Stimulated activated CD4-positive, alpha-beta T cell treated with anti-CD3 and anti-CD28 coated beads, Interleukin-12 subunit alpha, Interleukin-12 subunit beta, amount 100 ng/mL, for 24 hours (primary cell): ENCODE measurements around the gene CD2.

ENCODE experiments used
- DNase-seq, 2 experiments: peaks; one replicate each; pipeline ENCODE4 v3.0.0-alpha.2; 2020; ENCODE audit warnings: low read depth in 2 of 2

Gene CD2

DNA sequence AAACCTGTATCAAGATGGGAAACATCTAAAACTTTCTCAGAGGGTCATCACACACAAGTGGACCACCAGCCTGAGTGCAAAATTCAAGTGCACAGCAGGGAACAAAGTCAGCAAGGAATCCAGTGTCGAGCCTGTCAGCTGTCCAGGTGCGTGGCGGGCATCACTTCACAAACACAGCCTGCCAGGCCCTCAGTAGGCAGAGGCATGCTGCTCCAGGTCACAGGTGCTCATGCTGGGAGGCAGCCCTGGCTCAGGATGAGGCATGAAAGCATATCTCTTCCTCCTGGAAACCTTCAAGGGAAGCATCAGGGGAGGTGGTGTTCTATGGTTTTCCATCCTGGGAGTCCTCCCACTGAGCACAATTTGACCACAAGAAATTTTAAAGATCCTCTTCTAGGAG, 6.3 kb downstream of the CD2 start:
- DNase-seq: no peak

DNA sequence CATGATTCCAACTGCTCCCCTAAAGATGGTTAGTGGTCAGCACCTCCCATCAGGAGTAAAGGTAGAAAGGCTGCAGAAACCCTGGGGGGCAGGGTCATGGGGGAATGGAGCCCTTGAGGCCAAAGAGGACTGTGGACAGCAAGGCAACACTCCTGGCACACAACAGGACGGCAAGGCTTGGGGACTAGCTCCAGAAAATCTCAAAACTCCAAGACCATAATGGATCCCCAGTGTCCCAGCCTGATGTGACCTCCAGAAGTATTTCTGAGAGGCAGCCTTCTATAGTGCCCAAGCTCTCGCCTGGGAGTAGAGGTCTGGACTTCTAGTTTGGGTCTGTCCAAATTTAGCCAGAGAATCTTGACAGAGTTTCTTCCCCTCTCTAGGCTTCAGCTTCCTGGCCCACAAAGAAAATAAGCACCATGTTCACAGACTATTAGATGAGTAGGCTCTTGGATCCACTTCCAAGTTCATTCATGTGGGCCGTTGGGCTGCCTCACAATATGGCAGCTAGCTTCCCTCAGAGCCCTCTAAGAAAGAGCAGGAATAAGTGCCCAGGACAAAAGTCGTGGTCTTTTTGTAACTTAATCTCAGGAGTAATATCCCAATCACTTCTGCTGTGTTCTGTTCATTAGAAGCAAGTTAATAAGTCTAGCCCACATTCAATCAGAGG, 6.9 kb downstream of the CD2 start:
- DNase-seq: no peak

DNA sequence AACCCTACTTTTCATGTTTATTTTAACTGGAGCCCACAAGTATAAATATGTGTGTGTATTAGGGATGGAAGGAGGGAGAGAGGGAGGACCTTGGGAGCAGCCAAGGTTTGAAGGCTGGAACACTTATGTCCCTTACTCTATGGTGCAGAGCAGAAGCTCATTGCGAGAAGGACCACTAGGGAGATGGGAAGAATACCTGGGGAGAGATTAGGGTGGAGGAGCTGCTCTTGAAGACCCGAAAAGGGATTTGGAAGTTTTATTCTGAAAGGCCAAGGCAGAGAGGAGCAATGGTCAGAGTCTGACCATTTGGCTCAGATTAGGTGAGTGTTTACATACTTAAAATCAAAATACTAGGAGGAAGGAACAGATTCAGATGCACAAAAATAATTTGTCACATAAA, 8.1 kb downstream of the CD2 start:
- no peak for DNase-seq

DNA sequence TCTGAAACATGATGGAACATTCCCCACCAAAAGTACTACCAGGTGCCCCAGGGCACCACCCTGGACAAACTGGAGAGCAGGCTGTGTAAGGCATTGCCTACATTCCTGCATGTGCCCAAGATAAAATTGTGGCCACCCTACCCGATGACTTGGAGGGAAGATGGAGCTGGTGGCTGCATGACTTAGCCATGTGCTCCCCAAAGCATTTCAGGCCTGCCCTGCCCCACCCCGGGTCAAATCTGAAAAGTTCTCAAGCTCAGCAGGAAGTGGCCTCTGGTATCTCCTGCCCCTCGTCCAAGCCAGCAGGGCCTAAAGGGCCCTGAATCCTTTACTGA, 8.5 kb downstream of the CD2 start:
- DNase-seq: no peak

DNA sequence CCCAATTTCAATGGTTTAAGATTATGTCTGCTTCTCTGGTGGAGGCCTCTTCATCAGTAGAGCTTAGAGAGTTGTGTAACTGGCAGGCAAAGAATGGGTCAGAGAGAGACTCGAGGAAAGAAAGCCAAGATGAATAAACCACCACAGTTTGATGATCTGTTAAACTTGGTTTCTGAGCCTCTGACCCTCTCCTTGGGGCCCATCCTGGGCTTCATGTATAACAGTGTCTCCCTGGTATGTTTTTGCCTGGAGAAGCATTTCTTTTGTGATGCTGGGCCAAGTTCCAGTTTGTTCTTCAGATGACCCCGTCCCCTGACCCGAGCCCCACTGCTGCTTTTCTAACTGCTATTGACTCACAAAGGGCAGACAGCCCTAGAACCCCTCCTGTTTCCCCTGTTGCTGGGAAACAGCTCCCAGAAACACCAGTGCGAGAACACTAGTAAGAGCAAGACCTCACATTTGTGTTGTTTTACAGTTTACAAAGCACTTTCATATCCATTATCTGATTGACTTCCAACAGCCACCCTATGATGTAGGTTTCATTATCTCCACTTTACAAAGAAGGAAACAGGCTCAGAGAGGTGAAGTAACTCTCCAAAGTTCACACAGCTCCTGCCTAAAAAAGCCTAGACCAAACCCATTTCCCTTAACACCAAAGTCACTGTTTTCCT, 9.0 kb downstream of the CD2 start:
- no peak for DNase-seq

DNA sequence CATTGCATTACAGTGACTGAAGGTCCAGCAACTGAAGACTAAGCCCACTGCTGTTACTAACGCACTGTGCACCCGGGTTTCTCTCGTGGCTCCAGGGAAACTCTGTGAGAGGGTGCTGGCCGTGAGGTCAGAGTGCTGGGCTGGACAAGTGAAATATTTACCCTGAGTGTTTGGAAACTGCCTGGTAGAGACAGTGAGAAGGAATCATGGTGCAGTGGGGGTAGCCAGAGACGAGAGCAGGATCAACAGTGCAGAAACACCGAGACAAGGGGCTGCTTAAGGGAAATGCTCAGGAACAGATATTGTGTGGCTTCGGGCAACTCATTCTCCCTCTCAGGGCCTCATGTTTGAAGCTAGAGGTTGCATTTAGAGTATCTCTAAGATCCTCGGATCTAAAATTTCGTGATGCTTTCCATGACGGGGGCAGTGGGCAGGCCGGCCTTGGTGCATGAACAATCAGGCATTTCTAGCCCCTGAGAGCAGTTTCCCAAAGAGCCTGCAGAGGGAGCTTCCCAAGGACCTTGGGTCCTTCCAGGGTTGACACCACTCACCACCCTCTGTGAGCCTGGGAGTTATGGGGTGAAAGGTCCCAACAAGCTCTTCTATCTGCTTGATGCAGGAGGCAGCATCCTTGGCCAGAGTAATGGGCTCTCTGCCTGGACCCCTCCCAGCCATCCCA, 9.7 kb downstream of the CD2 start:
- peak in 1 of 2 experiments; percentile 66 for DNase-seq

DNA sequence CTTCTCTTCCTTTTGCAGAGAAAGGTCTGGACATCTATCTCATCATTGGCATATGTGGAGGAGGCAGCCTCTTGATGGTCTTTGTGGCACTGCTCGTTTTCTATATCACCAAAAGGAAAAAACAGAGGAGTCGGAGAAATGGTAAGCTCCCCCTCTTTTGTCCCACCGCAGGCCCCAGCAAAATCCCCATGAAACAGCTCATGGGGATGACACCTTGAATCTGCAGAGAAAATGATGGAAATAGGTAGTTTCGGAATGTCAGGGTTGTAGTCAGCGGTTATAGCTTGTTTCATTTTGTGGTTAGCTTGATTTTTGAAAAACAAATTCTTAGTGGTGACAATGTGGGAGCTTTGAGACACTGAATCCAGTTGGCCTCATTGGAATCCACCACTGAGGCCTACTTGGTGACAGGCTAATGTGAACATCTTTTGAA, 10.3 kb downstream of the CD2 start:
- DNase-seq: no peak

DNA sequence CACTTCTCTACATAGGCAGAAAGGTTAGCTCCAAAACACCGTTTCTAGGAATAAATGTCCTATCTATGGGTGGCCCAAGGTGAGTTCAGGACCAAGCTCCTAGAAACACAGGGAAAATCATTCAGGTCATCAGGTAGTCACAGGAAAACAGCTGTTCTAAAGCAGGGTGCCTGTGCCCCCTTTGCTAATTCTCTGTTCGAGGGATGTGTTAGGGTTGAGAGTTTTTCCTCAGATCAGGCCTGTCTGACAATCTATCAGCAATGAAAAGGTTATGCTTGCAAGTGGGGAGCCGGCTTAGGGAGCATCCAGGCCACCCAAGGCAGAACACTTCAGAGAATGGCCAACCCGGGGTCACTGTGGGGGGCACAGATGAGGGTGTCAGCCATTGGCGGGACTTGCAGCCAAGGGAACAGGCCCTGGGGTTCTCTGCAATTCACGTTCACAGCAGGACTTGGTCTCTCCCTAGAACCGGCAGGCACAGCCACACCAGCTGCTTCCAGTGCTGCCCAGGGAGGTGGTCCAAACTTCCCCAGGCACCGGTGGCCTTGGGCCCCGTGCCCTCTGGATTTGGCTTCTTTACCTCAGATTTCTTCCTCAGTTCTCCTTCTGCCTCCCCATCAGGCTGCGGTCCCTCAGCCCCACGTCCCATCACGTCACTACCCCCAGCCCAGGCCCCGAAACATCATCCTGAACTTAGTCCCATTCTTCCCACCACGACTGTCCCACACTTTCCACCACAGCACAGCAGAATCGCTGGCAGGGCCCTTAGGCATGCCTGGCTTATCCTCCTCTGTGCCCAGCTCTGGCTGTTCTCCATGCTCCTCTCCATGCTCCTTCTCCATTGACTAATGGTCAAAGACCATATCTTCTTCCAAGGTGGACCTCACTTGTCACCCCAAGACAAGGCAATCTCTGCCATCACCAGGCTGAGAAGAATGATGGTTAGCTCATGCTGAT, 11.0 kb downstream of the CD2 start:
- no peak for DNase-seq

DNA sequence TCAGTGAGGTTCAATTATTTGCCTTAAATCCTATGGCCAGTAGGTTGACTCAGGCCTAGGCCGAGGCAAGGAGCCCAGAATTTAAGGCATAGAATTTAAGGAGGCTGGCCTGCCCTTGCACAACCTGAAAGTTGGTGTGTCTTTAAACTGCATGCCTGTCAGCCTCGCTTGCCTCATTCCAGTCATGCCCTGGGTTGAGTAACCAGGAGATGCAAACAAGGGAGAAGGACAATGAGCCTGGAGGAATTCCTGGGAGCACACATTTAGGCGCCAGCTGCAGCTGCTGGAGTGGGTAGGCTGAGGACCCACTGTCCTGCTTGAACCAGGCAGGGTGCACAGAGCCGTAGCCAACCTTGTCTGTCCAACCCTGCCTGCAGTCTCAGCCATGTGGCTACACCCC, 11.7 kb downstream of the CD2 start:
- DNase-seq: peak in 1 of 2 experiments; percentile 20

DNA sequence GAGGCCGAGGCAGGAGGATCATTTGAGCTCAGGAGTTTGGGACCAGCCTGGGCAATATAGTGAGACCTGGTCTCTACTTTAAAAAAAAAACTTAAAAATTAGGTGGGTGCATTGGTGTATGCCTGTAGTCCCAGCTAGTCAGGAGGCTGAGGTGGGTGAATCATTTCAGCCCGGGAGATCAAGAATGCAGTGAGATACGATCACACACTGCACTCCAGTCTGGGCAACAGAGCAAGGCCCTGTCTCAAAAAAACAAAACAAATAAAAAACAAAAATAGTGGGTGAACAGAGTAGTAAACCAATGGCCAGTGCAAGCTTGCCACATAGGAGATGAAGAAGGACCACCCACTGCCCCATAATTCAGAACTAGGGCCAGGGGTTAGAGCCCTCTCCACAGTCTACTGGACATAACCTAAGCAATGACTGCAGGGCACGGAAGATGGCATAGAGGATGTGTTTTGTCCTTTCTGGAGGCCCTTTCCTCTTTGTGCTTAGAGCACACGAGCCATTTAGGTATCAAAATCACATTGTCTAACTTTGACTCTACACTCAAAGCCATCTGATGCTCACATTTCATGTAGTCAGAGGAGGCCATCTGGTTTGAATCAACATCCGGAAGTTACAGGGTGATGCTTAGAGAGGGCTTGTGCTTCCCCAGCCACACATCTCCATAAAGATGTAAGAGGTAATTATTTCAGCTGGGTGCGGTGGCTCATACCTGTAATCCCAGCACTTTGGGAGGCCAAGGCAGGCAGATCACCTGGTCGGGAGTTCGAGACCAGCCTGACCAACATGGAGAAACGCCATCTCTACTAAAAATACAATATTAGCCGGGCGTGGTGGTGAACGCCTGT, 12.6 kb downstream of the CD2 start:
- DNase-seq: peak in 1 of 2 experiments; percentile 10

DNA sequence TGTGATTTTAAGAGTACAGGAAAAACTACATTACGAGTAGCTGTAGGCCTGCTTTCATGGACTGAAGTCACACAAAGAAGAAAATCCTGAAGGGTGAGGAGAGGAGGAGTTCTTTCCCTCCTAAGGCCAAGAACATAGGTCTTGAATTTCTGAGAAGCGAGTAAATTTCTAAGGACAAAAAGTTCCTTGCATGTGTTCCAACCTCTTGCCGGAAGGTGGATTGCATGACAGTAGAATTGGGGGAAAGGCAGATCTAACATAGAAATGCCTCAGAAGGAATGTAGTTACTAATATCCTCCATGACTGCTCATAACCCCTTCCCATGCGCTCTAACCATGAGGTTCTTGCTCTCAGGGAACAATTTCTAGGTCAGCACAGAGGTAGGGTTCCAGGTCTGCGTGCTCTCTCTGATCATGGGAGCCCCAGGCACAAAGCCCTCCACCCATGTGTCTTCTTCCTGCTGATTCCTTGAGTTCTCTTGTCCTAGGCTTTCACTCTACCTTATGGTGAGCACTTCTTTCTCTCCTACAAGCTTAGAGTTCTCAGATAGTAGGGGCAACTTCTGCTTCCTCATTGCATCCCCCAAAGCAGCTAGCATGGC, 13.7 kb downstream of the CD2 start:
- no peak for DNase-seq

DNA sequence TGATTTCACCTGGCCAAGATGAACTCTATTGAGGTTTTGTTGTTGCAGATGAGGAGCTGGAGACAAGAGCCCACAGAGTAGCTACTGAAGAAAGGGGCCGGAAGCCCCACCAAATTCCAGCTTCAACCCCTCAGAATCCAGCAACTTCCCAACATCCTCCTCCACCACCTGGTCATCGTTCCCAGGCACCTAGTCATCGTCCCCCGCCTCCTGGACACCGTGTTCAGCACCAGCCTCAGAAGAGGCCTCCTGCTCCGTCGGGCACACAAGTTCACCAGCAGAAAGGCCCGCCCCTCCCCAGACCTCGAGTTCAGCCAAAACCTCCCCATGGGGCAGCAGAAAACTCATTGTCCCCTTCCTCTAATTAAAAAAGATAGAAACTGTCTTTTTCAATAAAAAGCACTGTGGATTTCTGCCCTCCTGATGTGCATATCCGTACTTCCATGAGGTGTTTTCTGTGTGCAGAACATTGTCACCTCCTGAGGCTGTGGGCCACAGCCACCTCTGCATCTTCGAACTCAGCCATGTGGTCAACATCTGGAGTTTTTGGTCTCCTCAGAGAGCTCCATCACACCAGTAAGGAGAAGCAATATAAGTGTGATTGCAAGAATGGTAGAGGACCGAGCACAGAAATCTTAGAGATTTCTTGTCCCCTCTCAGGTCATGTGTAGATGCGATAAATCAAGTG, 14.3 kb downstream of the CD2 start:
- no peak for DNase-seq

DNA sequence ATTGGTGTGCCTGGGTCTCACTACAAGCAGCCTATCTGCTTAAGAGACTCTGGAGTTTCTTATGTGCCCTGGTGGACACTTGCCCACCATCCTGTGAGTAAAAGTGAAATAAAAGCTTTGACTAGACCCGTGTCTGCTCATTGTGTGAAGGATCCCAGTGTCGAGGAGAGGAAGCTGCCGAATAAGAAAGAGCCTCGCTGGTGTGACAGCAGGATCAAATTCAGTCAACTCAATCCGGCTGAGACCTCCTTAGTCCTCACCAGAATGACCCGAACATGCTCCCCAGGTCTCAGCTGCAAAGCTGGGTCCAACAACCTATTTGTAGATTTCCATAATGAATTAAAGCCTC, 14.8 kb downstream of the CD2 start:
- peak in 1 of 2 experiments; percentile 15 for DNase-seq

DNA sequence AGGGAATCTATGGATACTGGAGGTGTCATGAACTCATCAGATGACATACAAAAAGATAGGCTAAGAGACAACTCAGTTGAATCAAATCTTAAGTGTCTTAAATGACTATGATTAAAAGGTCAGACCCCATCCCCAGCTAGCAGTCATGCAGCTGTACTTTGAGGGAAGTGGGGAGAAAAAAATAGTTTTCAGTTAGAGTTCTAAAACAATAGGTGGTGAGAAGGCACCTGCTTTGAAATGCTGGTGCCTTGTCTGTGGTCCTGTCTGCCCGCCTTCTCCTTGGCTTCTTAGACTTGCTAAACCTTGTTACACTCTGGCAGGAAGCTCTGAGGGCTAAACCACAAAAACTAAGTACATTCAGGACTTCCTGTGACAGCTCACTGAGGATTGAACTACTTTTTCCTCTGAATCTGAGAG, 15.3 kb downstream of the CD2 start:
- DNase-seq: no peak

DNA sequence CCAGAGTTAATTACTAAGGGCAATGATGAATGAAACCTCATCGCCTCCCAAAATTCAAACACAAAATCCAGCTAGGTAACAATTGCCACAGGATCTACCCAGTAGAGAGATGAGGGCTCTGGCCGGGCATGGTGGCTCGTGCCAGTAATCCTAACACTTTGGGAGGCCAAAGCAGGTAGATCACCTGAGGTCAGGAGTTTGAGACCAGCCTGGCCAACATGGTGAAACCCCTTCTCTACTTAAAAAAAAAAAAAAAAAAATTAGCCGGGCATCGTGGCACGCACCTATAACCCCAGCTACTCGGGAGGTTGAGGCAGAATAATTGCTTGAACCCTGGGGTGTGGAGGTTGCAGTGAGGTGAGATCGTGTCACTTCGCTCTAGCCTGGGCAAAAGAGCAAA, 15.8 kb downstream of the CD2 start:
- DNase-seq: no peak

DNA sequence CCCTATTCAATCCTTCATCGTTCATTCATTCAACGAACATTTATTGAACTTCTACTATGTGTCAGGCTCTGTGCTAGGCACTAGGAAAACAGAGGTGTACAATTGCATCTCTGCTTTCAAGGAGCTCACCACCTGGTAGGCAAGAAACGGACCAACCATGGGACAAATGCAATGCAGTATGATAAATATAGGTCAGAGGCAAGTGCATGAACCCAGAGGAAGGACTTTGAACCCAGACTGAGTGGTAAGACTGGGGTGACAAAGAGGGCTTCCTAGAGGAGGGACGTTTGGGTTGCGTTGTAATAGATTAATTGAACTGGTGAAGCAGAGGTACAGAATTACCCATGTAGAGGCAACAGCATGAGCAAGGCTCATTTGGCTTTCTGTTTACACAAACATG, 16.4 kb downstream of the CD2 start:
- no peak for DNase-seq

DNA sequence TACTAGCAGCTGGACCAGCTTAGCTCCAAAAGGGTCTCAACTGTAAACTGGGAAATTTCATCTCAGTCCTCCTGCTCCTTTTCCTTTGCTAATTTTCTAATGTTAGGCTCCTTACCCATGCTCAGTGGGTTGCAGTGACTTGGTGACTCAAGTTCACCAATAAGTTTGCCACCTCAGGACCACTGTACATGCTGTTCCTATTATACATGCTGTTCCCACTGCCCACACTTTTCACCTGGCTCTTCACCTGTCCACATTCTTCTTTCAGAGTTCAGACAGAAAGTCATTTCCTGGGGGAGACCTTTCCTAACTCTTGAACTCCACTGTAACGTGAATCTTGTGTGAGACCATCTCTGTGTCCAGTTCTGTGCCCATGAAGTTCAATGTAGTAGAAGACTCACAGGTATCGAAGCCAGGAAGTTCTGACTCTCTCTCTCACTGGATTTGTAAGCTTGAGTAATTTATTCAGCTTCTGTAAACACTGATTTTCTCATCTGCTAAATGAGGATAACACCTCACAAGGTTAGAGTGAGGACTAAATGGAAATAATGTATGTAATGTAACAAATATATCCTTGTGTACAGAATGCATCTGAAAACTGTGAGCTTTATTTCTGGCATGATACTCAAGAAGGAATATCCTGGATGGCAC, 17.9 kb downstream of the CD2 start:
- no peak for DNase-seq

DNA sequence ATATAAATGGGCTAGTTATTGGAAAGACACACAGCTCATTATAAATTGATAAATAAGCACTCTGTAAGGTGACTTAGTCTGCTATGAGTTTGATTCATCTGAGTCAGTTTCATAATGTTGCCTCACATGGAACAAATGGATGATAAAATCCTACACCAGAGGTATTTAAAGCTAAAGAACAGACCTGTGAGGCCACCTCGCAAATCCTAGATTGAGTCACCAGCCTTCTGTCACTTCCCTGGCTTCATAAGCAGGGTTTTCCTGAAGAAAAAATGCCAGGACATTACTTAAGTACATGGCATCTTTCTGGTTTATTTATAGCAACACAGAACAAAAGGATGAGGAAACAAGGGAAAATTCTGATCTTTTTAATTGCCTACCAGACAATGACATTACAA, 18.4 kb downstream of the CD2 start:
- DNase-seq: no peak

DNA sequence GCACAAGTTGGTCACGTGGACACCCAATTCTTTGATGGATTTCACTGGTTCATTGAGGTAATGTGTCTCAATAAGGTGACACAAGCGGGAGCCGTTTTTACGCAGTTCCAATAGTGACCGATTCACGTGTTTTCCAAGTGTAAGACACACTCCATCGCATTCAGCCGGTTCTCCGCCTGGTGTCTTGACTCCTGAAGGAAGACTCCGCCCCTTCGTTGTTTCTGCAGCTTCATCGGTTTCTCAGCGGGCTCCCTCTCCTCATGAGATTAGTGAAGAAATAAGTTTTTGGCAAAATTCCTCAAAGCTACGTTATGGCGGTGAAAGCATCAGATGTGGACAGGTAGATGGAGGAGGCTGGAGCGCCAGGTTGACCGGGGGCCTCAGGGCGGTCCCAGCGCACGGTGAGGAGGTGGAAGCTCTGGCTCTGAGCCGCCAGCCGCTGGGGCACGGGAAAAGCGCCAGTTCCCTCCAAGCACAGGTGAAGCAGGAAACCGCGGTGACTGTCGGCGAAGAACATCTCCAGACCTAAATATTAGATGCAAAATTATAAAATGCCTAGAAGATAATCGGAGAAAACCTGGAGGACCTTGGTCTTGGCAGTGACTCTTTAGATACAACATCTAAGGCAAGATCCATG, 21.0 kb downstream of the CD2 start:
- no peak for DNase-seq
